Measurements from ENCODE around the gene PPP2R2D.

The PPP2R2D gene

DNA sequence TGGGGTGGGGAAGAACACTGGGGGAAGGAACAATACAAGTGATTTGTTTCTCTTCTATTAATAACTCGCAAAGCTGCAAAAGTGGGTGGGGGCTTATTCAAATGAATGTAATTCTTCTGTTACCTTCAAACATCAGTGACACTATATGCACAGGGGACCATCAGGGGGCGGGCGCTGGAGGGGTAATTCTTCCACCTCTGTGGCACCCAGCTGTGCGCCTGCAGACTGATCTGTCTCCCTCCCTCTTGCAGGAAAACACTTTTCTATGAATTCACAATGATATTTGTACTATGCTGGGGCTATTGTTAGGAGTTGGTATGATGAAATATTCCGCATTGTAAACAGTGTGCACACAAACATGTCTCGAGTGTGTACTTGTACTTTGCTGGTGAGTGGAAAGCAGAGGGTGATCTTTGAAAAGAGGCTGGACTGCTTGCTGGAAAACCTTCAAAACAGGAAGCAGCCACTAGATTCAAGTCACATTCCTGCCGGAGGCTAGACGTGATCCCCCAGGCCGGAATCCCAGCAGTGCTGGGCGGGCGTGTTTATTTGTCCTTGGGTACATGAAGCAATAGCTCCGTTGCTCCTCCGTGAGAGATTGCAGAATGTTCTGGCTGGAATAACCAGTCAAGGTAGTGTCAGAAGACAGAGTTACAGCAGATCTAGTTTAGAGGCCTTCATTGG lies 96.7 kb downstream of the PPP2R2D start:
- DNase-seq (ENCODE audit: low read depth, low spot score): no peak
- TF ChIP-seq POLR2AphosphoS5 (IDR thresholded peaks at IDR 0.05; ENCODE audit: borderline replicate concordance, low read depth, low read length) (no peak), FOXP2 (optimal IDR thresholded peaks at IDR 0.05; ENCODE audit: control extremely low read depth, extremely low read length, insufficient read depth) (peak; percentile 32)
- Histone ChIP-seq H3K9ac (ENCODE audit: insufficient read length) (peak overlapping the region; percentile 38), H3K27ac (peak overlapping the region; percentile 67), H3K36me3 (ENCODE audit: insufficient read depth, low read length) (no peaks in the 10 kb centered on the region), H3K9me3 (ENCODE audit: low read depth, low read length) (no peaks in the 10 kb centered on the region), H3K4me3 (peak overlapping the region; percentile 55)

DNA sequence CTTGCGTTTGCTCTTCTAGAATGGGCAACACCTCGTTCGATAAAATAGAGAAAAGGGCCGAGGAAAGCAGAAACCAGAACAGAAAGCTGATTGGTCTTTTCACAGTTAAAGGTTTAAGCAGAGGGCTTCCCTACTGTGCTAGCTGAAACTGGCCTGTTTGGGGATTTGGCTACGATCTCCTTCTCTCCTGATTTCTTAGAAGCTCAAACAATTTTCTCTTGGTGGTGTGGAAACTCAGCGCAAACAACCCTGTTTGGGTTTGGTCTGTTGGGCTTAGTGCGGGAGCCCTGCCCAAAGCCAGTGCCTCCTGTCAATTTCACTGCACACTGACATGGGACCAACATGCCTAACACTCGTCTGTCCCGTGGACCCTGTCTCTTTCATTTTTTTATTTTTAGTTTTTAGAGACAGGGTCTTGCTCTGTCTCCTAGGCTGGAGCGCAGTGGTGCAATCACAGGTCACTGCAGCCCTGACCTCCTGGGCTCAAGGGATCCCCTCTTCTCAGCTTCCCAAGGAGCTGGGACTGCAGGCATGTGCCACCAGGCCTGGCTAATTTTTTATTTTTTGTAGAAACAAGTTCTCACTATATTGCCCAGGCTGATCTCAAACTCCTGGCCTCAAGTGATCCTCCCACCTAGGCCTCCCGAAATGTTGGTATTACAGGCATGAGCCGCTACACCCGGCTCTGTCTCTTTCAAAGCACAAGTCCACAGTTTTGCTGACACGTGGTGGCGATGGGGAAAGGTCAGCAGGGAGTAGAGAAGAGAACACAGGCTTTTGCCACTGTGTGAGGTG lies 97.4 kb downstream of the PPP2R2D start:
- Histone ChIP-seq H3K9me3 (ENCODE audit: low read depth, low read length) (no peaks in the 10 kb centered on the region), H3K4me3 (peak overlapping the region; percentile 55), H3K27ac (peak overlapping the region; percentile 67)

DNA sequence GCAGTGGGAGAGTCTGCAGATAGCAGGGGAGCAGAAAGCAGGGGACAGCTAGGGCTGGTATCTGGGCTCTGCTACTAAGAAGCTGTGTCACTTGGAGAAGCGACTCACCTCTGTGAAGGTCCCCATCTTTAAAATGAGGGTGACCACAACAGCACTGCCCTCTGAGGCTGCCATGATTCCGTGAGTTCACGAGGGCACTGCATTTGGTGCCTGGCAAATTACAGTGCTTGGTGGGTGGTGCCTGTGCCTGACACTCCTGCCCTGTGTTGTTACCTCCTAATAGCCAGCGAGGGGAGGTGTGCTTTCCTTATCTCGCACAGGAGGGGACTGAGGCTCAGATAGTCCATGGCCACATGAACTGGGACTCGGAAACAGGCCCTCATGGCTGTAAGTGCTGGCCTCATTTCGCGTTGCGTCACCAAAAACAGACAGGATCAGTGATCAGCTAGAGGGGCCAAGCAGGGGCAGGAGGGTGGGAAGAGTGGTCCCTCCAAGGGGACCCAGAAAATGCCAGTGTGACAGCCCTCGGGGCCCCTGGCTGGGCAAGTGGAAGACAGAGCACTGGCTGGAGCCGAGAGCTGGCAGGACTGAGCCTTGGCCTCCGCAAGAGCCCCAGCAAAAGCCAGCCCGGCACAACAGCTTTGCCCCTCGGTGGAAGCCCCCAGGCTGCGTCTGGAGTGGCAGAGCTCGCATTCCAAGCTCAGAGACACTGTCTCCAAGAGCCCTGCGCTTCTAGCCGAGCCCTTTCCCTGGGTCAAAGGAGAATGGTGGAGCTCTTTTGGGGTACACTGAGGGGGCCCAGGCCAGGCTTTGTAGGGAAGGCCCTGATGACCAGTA lies 98.3 kb downstream of the PPP2R2D start:
- H3K9ac ChIP-seq (ENCODE audit: insufficient read length): no peak overlapping the region

More for the DNA sequence above, 97.4 kb downstream of the PPP2R2D start:
- TF ChIP-seq POLR2AphosphoS5 (IDR thresholded peaks at IDR 0.05; ENCODE audit: borderline replicate concordance, low read depth, low read length) (no peak), FOXP2 (optimal IDR thresholded peaks at IDR 0.05; ENCODE audit: control extremely low read depth, extremely low read length, insufficient read depth) (no peak), EZH2 (IDR thresholded peaks at IDR 0.05) (no peak)
- no peak for DNase-seq (ENCODE audit: low read depth, low spot score)
- peak overlapping the region; percentile 38 for H3K9ac ChIP-seq (ENCODE audit: insufficient read length)
- no peaks in the 10 kb centered on the region for H3K36me3 ChIP-seq (ENCODE audit: insufficient read depth, low read length)

DNA sequence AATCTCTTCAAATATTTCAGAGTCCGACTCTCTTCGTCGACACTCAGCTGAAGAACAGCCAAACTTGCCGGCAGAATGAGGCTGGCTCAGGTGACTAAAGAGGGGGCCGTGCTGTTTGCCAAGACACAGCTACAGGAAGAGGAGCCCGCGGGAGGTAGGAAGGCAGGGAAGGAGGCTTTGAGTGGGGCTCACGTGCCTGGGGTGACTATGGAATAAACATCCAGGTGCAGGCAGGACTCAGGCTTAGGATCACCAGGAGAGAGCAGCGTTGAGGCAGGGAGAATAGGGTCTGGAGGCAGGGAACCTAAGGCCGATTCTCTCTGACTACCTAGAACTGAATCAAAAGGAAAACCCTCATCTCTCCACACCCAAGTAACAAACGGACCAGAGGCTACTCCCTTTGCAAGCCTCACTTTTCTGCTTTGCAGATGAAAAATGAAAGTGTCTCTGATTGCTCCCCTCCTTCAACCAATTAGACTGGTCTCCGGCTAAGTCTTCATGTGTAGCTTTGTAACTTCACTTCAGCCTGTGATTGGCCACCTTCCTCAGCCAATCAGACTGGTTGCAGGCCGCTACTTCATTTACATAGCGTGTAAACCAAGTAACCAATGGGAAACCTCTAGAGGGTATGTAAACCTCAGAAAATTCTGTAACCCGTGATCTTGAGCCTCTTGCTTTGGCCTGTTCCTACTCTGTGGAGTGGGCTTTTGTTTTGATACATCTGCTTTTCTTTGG lies 100.6 kb downstream of the PPP2R2D start:
- Histone ChIP-seq H3K9ac (ENCODE audit: insufficient read length) (no peak overlapping the region), H3K4me3 (no peak overlapping the region), H3K9me3 (ENCODE audit: low read depth, low read length) (no peaks in the 10 kb centered on the region), H3K36me3 (ENCODE audit: insufficient read depth, low read length) (no peaks in the 10 kb centered on the region), H3K27ac (no peak overlapping the region)
- TF ChIP-seq FOXP2 (optimal IDR thresholded peaks at IDR 0.05; ENCODE audit: control extremely low read depth, extremely low read length, insufficient read depth): no peak
- TF ChIP-seq EZH2 (IDR thresholded peaks at IDR 0.05): no peak
- no peak for TF ChIP-seq POLR2AphosphoS5 (IDR thresholded peaks at IDR 0.05; ENCODE audit: borderline replicate concordance, low read depth, low read length)
- no peak for DNase-seq (ENCODE audit: low read depth, low spot score)

More for the DNA sequence above, 98.3 kb downstream of the PPP2R2D start:
- Histone ChIP-seq H3K27ac (no peak overlapping the region), H3K4me3 (no peak overlapping the region), H3K9me3 (ENCODE audit: low read depth, low read length) (no peaks in the 10 kb centered on the region), H3K36me3 (ENCODE audit: insufficient read depth, low read length) (no peaks in the 10 kb centered on the region)
- TF ChIP-seq EZH2 (IDR thresholded peaks at IDR 0.05) (no peak), FOXP2 (optimal IDR thresholded peaks at IDR 0.05; ENCODE audit: control extremely low read depth, extremely low read length, insufficient read depth) (no peak), POLR2AphosphoS5 (IDR thresholded peaks at IDR 0.05; ENCODE audit: borderline replicate concordance, low read depth, low read length) (no peak)
- DNase-seq (ENCODE audit: low read depth, low spot score): no peak

DNA sequence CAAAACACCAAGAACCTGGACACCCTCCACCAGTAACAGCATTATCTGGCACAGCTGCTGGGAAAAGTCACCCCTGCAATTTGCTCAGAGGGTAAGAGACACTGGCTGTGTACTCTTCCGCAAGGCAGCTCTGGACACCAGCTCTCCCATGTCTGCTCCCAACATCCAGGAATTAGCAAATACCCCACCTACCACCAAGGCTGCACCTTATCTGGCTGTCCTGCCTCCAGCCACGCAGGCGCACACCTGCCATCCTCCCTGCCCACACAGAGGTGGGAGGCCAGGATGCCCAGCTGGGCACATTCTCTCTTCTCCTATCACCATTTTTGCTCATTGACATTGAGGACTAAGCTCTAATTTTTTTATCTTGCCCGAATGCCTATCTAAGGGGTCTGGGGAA lies 101.2 kb downstream of the PPP2R2D start:
- no peak for DNase-seq (ENCODE audit: low read depth, low spot score)
- Histone ChIP-seq H3K9me3 (ENCODE audit: low read depth, low read length) (no peaks in the 10 kb centered on the region), H3K9ac (ENCODE audit: insufficient read length) (no peak overlapping the region), H3K4me3 (no peak overlapping the region), H3K27ac (no peak overlapping the region), H3K36me3 (ENCODE audit: insufficient read depth, low read length) (no peaks in the 10 kb centered on the region)
- no peak for TF ChIP-seq EZH2 (IDR thresholded peaks at IDR 0.05)
- no peak for TF ChIP-seq FOXP2 (optimal IDR thresholded peaks at IDR 0.05; ENCODE audit: control extremely low read depth, extremely low read length, insufficient read depth)
- TF ChIP-seq POLR2AphosphoS5 (IDR thresholded peaks at IDR 0.05; ENCODE audit: borderline replicate concordance, low read depth, low read length): no peak

DNA sequence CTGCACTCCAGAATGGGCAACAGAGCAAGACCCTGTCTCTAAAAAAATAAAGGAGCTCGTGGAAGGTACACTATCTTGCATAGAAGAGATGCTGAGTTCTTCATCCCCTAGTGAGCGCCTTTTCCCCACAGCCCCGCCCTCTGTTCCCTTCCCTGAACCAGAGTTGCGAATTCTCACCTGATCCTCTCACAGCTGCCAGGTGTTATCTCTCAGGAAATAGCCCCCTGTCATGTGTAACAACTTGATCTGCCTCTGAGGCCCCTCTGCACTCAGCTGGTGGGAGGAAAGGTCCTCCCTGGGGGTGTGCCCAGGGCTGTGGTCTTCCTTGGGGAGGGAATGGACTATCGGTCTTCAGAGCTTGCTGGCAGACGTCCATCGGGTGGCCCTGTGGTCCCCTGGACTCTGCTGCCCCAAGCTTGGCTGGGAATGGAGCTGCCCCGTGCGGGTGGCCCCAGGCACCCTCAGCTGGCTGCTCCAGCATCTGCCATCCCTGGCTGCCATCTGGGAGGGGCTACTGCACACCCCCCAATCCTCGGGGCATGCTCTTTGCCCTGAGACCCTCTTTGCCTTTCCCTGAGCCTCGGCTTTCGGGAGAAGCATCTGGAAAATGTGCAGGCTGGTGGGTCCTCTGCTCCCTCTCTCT lies 102.6 kb downstream of the PPP2R2D start:
- Histone ChIP-seq H3K27ac (no peak overlapping the region), H3K4me3 (no peak overlapping the region), H3K9me3 (ENCODE audit: low read depth, low read length) (no peaks in the 10 kb centered on the region), H3K9ac (ENCODE audit: insufficient read length) (no peak overlapping the region), H3K36me3 (ENCODE audit: insufficient read depth, low read length) (no peaks in the 10 kb centered on the region)
- TF ChIP-seq POLR2AphosphoS5 (IDR thresholded peaks at IDR 0.05; ENCODE audit: borderline replicate concordance, low read depth, low read length) (no peak), FOXP2 (optimal IDR thresholded peaks at IDR 0.05; ENCODE audit: control extremely low read depth, extremely low read length, insufficient read depth) (no peak), EZH2 (IDR thresholded peaks at IDR 0.05) (no peak)
- DNase-seq (ENCODE audit: low read depth, low spot score): no peak

DNA sequence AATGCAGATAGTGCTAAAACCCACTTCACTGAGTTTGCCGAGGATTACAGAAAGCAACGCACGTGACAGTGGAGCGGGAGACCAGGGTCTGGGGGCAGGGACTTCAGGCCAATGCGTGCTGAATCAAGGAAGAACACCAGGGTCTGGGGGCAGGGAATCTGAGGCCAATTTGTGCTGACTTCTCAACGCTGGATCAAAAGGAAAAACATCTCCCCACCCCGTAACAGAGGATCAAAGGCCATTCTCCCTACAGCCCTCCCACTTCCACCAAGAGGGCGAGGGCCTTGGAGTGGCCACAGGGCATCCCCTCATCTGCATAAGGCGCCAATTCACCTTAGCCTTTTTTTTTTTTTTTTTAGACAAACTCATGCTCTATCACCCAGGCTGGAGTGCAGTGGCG lies 103.2 kb downstream of the PPP2R2D start:
- TF ChIP-seq POLR2AphosphoS5 (IDR thresholded peaks at IDR 0.05; ENCODE audit: borderline replicate concordance, low read depth, low read length) (no peak), EZH2 (IDR thresholded peaks at IDR 0.05) (no peak), FOXP2 (optimal IDR thresholded peaks at IDR 0.05; ENCODE audit: control extremely low read depth, extremely low read length, insufficient read depth) (no peak)
- Histone ChIP-seq H3K9ac (ENCODE audit: insufficient read length) (no peak overlapping the region), H3K36me3 (ENCODE audit: insufficient read depth, low read length) (no peaks in the 10 kb centered on the region), H3K9me3 (ENCODE audit: low read depth, low read length) (no peaks in the 10 kb centered on the region), H3K4me3 (no peak overlapping the region), H3K27ac (no peak overlapping the region)
- no peak for DNase-seq (ENCODE audit: low read depth, low spot score)
